Cortex of kidney (tissue), 1 donor: ENCODE measurements around the gene FOXP4.

Experiments
- DNase-seq: peaks from one replicate; lab custom pipeline; 2025; lab: John Stamatoyannopoulos, UW

Gene FOXP4

DNA sequence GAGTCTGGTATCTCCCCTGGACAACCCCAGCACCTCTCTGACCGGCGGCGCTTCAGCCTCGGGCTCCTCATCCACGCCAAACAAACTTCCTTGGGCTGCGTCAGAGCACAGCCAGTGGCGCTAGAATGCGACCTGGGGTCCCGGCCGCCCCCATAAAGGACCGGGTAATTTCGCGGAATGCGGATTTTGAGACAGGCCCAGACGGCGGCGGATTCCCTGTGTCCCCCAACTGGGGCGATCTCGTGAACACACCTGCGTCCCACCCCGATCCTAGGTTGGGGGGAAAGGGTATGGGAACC lies 1.6 kb downstream of the FOXP4 start:
- DNase-seq: no peak

DNA sequence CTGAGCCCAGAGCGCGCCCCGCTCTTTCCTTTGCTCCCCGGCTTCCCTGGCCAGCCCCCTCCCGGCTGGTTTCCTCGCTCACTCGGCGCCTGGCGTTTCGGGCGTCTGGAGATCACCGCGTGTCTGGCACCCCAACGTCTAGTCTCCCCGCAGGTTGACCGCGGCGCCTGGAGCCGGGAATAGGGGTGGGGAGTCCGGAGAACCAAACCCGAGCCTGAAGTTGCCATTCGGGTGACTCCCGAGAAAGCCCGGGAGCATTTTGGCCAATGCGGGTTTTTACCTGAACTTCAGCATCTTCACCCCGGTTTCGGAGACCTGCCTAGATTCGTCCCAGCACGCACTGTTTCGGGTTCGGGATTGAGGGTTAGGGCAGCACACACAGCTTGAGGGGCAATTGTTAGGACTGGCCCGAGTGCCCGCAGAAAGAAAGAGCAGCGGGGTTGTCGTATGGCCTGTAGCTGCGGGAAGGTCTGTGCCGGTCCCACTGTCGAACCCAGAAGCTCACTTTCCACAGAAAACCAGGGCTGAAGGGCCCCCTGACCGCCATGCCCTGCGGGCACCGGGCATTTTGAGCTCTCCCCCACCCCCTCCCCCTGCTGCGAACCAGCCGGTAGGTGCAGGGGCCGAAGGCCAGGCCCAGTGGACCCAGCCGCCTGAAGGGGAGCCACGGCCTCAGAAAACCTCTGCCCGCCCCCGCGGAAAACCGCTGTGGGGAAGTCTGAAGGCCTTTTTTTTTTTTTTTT lies 2.1 kb downstream of the FOXP4 start:
- DNase-seq: no peak

DNA sequence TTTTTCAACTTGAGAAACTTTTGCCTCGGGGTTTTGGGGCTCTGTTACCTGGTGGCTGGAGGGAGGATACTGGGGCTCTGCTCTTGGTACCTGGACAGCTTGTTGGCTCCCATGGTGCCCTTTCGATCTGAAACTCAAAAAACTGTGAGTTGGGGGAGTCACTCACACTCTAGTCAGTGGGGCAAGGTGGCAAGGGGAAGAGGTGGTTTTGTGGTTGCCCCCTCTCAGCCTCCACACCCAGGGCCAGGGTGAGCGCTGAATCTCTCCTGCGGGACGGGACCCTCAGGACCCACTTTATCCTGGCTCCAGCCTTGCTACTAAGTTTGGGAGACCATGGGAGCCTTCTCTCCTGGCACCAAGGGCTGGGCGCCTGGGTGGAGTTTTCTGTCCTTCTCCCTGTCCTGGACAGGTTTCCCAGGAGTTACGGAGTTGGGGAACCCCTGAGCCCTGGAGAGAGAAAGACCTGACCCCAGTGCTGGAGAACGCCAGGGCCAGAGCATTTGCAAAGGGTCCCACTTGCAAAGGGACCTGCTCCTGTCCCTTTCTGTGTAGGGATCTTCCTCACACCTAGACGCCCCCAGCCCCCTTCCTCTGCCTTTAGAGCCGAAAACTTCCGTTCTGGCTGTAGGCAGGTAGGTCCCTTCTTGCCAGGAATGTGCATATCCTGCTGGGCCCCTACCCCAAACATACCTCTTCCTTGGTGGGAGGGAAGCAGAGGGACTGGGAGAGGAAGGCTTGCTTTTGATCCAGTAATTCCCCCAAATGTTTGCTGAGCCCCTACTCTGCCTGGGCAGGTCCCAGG lies 2.9 kb downstream of the FOXP4 start:
- DNase-seq: no peak

DNA sequence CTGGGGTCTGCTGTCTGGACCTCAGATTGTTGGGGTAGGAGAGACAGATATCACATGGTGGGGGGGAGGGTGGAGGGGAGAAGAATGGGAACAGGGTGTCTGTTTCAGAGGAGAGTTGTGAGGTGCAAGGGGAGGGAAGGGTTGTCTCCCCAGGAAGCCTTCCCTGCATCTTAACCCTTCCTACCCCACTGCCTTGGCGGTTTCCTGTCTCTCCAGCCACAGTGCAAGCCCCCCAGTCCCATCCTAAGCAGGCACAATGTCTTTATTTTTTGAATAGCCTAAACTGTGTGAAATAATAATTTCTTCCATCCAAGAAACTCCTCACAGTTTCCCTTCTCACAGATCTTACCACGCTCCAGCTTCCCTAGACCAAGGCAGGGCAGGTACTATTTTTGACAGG lies 3.5 kb downstream of the FOXP4 start:
- DNase-seq: no peak

DNA sequence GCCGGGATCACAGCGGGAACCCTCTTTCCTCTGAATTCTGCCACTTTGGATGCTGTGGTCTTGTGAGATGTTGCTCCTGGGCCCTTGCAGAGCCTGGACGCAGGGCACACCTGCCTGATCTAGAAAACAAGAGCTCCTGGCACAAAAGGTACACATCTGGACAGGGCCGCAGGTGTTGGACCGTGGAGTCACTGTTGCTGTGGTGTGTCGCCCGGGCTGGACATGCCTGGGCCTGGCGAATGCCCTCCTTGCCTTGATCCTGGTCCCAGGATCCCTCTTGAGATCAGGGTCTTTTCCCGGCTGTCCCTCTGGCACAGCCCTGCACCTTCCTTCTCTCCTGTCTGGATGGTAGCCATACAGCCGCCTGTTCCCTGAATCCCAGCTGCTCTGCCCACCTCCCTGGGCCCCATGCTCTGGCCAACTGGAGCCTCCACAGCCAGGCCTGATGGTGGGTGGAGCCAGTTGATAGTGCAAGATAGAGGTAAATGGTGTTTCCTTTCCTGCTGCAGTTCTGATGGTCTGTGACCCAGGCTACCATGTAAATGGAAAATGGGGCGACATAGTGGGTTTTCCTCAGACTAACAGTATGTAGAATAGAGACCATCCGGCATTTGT lies 5.0 kb downstream of the FOXP4 start:
- no peak for DNase-seq

DNA sequence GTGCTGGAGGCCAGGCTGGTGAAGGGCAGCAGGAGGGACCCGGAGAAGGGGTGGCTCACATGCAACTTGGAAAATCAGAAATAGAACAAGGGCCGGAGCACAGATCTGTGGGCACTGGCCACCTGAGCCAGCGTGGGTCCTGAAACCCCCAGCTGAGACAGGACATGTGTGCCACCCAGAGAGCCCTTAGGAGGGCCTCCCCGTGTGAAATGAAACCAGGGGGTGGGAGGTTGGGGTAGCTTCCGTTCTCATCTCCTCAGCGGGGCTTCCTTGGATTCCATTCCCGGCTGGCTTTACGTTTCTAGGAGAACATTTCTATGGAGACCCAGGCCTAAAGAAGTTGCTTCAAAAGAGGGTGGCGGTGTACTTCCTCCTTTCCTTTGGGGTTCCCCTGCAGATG lies 5.7 kb downstream of the FOXP4 start:
- no peak for DNase-seq

DNA sequence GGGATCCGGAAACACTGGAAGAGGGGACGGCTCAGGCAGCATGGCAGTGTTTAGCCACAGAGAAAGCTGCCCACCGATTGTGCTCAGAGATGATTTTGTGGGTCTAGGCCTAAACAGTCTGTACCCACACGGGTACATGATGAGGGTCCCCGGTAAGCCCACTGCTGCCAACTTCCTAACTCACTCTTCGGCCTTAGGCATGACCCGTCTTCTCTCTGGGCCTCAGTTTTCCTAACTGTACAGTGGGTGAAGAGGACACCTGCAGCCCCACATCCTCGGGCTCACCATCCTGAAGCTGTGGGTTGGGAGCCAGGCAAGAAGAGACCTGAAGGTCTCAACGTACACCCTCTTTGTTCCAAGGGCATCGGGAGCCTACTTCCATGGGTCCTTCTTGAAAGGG lies 6.5 kb downstream of the FOXP4 start:
- DNase-seq: no peak

DNA sequence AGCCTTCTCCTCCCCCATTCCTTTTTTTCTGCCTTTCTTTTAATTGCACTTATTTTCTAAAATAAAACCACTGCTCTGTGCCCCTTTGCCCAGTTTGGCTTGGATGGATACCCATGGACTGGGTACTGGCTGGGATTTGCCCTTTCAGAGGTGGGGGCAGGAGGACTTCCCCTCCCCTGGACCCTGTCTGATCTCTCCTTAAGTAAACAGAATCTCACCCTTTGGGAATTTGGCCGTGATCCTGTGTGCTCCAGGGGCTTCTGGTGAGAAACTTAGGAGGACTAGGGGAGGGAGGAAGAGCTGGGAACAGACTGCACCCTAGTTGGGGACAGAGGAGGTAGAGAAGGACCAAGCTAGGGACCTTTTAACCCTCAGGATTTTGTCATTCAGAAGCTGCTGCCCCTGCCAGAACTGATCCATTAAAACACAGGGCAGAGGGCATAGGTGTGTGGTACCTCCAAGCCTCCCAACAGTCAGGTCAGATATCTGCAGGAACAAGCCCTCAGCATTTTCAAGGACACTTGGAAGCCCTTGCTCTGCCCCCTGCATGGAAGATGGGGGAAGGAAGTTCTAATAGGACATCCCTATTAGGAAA lies 7.3 kb downstream of the FOXP4 start:
- DNase-seq: no peak

DNA sequence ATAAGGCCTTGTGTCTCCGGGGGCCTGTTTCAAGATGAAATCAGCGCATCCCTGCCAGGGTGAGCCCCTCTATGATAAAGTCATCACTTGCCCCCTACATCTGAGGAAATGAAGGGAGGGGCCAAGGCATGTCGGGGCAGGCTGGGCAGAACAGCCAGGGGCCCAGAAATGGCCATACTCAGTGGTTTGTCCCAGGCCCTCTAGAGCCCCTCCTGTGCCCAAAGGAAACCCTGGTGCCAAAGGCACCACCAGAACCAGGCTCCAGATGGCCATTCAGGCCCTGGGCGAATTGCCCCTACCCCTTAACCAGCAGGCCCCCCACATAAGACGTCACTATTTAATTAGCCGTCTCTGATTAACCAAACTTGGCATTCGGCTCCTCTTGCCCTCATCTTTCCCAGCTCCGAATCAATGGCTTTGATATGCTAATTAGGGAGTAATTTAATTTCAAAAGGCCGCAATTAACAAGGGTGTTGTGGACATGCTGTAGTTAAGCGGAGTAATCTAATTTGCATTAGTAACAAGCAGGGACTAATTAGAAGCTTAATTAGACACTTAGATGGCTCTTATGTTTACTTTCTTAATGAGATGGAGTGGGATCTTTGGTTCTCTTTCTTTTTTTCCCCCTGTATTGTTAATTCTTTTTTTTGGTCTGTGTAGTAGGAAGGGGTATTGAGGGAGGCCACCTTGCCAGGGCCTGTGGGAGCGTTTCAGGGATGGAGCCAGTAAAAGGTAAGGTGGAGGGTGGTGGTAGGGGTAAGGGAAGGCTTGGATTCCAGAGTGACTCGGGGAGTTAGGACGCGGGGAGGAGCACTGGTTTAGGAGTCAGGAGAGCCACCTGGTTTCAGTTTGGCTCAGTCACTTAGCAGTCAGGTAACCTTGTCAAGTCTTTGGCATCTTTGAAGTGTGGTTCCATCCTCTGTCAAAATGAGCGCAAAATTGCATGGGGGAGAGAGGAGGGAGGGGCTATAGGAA lies 9.4 kb downstream of the FOXP4 start:
- DNase-seq: no peak

DNA sequence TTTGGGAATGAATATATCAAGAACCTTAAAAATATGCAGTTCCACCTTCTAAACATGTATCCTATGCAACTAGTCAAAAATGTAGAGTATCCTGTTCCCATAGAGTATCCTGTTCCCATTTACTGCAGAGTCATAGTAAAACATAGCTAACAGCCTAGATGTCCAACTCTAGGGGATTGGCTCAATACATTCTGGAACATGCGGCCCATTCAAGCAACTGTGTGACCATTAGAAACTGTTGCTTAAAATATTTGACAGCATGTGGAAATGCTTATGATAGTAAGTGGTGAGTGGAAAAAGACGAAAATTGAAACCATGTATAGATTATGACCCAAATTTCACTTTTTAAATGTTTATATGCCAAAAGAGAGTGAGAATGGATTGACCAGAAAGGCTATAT lies 11.2 kb downstream of the FOXP4 start:
- no peak for DNase-seq

DNA sequence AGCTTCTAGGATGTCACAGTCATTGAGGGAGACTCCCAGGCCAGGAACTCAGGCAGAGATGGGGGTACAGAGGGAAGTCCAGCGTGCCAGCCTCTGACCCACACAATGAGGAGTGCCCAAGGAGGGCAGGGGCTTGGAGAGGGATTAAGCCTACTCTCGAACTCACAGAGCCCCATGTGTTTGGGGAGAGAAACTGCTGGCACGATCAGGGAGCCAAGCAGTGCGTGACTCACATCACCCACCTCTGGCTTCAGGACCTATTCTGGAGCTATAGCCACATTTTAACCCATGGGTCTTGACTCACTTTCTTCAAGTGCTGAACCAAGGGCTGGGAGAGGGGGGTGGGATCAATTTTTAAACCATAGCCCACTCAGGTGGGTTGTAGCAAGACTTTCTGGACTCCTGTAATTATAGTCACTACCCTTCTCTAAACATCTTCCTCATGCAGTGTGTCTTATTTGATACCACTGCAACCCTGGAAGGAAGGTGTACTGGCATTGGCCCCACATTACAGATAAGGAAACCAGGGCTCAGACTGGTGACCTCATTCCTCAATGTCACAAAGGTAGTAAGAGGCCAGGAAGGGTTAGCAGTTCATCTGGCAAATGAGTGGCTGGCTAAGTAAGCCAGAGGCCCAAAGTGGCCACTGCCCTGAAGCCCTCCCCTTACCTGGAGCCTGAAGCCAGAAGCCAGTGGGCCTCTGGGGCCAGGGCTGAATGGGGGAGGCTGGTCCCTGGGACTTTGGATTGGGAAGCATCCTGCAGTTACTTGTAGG lies 12.0 kb downstream of the FOXP4 start:
- no peak for DNase-seq

DNA sequence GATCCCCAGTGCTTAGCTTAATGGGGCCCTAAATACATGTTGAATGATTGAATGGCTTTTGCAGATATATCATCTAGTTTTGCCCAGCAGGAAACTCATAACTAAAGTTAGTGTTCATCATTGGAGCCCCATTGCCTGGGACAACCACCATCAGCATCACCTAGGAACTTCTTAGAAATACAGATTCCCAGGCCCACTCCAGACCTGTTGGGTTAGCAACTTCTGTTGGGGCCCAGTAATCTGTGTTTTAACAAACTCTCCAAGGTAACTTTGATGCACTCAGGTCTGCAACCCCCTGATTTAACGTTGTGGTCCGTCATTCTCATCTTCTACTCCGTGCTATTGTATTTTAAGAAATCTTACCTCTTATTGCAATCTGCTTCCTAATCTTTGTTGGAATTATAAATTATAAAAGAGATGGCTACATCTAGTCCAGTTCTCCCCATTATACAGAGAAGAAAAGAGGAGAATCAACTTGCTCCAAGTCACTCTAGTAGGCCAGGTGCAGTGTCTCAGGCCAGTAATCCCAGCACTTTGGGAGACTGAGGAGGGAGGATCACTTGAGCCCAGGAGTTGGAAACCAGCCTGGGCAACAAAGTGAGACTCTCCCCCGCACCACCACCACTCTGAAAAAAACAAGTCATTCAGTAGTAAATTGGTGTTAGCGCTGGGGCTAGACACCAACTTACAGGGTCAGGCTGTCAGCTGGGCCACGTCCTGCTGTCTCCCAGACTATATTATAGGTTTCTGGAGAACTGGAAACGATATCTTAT lies 13.7 kb downstream of the FOXP4 start:
- no peak for DNase-seq

DNA sequence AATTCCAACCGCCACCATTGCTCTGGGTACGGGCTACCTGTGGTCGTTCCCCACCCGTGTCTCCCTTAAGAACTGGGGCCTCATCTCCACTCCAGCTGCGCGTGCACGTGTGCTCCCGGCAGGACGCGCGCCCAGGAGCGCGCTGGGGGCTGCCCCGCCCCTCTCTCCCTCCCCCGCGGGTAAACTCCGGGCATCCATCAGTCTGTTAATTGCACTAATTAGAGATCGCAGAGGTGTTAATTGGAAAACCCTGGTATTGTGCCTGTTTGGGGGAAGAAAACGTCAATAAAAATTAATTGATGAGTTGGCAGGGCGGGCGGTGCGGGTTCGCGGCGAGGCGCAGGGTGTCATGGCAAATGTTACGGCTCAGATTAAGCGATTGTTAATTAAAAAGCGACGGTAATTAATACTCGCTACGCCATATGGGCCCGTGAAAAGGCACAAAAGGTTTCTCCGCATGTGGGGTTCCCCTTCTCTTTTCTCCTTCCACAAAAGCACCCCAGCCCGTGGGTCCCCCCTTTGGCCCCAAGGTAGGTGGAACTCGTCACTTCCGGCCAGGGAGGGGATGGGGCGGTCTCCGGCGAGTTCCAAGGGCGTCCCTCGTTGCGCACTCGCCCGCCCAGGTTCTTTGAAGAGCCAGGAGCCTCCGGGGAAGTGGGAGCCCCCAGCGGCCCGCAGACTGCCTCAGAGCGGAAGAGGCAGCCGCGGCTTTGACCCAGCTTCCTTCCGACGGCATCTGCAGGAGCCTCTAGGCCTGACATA lies 14.4 kb downstream of the FOXP4 start:
- no peak for DNase-seq

DNA sequence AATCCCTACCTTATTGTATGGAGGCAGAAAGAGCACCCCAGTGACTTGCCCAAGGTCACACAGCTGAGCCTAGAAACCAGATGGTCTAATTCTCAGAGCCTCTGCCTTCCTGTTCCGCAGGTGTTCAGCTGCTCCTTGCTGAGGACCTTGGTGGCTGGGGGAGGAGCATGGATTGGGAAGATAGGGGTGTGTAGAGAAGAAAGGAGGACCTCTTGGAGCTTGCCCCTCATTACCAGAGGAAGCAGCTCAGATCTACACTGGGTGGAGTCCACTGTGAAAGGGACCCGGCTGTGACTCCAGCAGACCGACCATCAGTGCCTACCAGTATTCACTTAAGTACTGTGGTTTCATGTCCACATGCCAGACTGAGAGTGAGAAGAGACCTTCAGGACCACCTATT lies 15.2 kb downstream of the FOXP4 start:
- no peak for DNase-seq

DNA sequence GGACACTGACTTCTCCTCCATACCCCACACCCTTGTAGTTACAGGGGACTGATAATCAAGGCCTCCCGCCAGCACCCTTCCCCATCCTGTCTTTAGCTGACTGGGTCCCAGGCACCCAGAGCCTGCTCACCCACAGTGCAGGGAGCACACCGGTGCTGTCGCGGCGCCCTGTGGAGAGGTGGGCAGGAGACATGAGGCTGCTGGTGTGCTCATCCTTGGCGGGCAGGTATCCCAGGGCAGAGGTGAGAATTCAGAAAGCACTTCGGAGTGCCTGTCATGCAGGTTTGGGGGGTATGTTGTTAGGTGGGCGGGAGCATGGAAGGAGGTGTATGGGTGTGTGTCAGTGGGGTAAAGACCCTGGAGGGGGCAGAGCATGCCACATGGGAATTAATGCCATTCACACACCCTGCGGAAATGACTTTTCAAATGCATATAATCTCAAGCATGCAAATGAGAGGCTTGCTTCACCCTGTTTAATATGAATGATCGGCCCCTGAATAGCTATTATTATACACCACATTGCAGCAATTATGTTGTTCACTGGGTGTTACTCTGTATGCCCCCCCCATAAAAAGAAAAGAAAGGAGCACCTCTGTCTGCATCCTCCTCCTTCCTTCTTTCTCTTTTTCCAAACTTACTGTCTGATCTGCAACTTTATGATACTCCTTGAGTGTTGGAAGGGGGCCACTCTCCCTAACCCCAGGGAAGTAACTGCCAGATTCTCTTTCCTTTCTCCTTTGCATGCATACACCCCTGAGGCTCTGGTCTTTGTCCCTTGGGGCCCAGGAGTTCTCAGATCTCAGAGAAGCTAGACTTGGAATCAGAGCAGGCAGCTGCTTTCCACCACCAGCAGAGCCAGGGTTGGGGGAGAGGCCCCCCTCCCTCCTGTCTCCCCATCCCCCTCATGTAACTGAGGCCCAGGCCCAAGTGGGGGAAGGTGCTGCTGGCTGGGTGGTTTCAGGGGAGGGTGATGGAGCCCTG lies 16.0 kb downstream of the FOXP4 start:
- DNase-seq: no peak

DNA sequence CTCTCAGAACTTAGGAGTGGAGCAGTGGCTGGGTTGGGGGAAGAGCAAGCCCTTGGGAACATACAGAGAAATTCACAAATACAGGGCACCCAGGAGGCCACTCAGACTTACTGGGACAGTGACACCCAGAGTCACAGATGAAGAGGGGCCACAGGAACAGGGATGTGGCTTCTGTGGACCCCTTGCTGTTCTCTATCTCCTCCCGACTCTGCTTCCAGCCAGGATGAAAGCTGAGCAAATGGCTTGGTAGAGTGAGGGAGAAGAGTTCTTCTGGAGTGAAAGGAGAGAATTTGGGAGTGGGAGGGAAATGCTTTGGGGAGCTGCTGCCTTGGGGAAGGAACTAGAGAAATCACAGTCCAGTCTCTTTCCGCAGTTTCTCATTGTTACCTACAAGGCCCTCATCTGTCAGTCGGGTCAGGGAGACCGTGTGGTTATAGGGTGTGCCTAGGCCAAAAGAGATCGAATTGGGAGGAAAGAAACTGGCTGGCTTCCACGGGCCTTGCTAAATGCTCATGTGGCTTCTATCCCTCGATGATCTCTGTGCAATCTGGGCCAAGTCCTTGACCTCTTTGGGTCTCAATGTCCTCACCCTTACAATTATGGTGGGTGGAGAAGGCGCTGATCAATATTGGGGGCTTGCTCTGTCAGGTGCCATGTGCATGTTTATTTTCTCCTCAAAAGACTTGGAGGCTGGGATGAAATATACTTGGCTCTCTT lies 17.0 kb downstream of the FOXP4 start:
- DNase-seq: no peak

DNA sequence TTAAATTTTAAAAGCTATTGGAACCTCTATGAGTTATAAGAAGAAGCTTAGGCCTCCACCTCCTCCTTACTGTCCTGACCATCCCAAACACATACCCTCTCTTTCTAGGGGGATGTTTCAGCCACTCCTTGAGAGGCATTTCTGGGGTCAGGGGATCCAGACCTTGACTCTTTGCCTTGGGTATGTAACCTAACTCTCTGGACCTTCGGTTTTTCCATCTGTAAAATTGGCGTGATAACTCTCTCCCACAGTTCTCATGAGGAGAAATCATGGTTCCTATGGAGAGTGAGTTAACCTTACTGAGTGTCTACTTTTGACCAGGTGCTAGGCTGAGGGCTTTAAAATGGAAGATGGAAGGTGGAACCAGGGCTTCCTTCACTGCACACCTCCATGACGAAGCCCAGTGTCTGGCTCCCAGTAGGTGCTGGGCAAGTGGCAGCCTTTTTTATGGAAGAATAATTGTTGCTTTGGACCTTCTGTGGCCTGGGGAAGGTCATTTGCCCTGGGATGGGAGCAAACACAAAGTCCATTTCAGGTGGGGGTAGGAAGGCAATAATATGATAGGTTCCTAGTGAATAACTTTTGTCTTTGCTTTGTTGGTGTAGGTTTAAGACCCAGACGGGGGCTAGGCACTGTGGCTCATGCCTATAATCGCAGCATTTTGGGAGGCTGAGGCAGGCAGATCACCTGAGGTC lies 18.4 kb downstream of the FOXP4 start:
- no peak for DNase-seq
